PC-3 (cell line): ENCODE measurements around the gene PRICKLE2.

Source experiments
- EZH2 ChIP-seq: fragments of 300-600 bp; sonication (generic); IDR thresholded peaks from one replicate; pipeline ENCODE4 v1.6.1; 2017; ENCODE audit warnings: antibody characterized with exemption, mild to moderate bottlenecking, low read length; ENCODE audit not compliant: unreplicated experiment
- EZH2phosphoT487 ChIP-seq: fragments of 300-600 bp; sonication (generic); IDR thresholded peaks from 2 replicates; pipeline ENCODE4 v1.6.1; 2018; ENCODE audit warnings: mild to moderate bottlenecking, antibody characterized with exemption, low read length, borderline replicate concordance
- TF ChIP-seq, protein P1 (sequence below): fragments of 300-600 bp; sonication (generic); conservative IDR thresholded peaks from 2 replicates; pipeline ENCODE4 v1.5.1; 2017; ENCODE audit warnings: antibody characterized with exemption, low read depth, mild to moderate bottlenecking, low read length

DNA sequence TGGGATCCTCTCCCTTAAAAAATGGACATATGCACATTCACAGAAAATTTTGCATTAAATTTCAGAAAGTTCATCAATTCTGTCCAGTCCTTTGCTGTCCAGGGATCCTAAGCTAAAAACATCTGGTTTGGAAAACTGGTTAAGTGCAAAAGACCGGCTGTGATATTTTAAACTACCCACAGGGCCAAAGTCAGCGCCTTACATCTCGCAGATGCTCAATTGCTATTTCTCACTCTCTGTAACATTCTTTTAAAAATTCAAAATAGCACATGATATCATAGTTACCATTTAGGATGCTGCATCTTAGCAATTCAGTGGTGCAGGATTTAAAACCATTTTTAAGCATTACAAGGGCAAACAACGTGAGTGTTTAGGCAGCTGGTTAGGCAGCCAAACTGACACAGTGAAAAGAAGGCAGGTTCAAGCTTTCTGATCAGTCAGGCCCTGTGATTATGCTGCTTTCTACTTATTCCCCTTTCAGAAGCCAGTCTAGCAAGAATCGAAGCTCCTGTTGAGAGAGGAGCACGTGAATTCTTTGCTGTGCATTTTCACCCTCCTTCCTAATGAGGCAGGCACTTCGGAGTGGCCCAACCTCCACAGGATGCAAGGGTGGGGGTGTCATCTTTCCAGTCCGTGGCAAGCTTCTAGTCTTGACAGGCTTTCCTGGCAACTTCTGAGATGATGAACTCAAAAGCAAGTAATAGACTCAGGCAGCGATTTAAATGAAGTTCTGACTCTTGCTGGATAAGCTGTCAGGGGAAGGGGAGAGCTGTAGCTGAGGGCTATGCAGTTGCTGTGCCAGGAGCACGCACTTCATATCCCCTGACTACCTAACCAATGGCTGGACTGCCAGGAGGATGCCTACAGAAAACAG is 8.8 kb downstream of the PRICKLE2 start:
- TF ChIP-seq, protein P1, sequence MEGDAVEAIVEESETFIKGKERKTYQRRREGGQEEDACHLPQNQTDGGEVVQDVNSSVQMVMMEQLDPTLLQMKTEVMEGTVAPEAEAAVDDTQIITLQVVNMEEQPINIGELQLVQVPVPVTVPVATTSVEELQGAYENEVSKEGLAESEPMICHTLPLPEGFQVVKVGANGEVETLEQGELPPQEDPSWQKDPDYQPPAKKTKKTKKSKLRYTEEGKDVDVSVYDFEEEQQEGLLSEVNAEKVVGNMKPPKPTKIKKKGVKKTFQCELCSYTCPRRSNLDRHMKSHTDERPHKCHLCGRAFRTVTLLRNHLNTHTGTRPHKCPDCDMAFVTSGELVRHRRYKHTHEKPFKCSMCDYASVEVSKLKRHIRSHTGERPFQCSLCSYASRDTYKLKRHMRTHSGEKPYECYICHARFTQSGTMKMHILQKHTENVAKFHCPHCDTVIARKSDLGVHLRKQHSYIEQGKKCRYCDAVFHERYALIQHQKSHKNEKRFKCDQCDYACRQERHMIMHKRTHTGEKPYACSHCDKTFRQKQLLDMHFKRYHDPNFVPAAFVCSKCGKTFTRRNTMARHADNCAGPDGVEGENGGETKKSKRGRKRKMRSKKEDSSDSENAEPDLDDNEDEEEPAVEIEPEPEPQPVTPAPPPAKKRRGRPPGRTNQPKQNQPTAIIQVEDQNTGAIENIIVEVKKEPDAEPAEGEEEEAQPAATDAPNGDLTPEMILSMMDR, result no peak
- no peak for TF ChIP-seq EZH2phosphoT487
- no peak for TF ChIP-seq EZH2
